NOMO-1 treated with DMSO at 0.1 percent for 48 hours (cell line): ENCODE data around the gene GMPS.

Source experiments
- DNase-seq: peaks from one replicate; lab custom pipeline; 2025; ENCODE audit not compliant: unreplicated experiment; lab: John Stamatoyannopoulos, UW

The GMPS gene

GRCh38 chr3:155991212-155991611 lies 120.8 kb downstream of the GMPS start:
- no peak for DNase-seq

GRCh38 chr3:155991847-155992246 lies 121.4 kb downstream of the GMPS start:
- no peak for DNase-seq
